Forelimb muscle (tissue), 1 donor: ENCODE measurements around the gene RNF126. TPM values are rescaled to one million over a fixed set of nuclear protein-coding genes. Genes with fewer than 3 reads are reported as not detected.

ENCODE experiments used
- DNase-seq: peaks from one replicate; pipeline ENCODE4 v3.0.0-alpha.2; 2013; ENCODE audit warnings: low read depth
- polyA plus RNA-seq: library from polyadenylated mRNA; unstranded; fragments of 120-200 nt; gene quantifications from one replicate; pipeline ENCODE4 v1.2.1, GENCODE V29; 2013; ENCODE audit not compliant: insufficient read length

RNF126 gene
- polyA plus RNA-seq, 1 donor, result 27.6 TPM

DNA sequence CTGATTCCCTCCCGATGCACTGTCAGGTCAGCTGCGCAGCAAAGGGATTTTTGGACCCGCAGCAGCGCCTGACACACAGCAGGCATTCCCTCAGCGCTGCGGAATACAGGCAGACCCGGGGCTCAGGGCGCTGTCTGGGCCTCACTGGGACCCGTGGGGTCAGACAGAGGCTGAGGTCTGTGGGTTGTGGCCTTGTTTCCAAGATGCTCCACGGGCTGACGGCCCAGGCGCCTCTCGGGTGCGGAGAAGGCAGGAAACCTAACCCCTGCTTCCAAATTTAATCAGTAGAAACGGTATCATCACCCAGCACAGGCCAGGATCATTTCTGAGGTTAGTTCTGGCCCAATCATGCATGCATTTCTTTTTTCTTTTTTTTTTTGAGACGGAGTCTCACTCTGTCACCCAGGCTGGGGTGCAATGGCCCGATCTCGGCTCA lies 686 bp upstream of the RNF126 start:
- no peak for DNase-seq

DNA sequence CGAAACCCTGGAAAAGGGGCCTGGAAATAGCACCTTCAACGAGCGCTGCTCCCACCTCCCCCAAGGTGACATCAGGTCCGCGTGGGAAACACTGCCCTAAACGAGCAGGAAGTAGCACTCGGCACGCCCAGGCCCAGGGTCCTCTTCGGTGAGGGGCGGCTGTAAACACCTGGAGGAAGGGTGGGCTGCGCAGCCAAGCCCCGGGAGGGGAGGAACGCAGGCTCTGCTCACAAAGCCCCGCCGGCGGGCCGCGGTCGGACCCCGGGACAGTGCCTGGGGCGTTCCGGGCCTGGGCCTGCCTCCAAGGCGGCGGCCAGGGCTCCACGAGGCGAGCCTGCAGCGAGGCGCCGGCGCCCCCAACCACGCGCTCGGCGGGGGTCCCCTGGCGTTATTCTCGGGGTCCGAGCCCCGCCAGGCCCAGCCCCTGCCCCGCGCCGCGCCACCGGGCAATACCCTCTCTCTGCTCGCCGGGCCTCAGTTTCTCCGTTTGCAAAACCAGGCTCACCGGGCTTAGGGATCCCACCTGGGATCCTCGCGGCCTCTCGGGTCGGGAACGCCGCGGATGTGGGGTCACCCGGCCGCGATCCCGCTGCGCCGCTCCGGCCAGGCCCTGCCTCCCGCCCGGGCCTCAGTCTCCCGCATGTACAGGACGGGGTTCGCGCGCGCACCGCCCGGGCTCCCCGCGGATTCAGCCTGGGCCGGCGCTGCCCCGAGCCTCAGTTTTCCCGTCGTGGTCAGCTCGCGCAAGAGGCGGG lies 630 bp downstream of the RNF126 start:
- DNase-seq, result no peak

DNA sequence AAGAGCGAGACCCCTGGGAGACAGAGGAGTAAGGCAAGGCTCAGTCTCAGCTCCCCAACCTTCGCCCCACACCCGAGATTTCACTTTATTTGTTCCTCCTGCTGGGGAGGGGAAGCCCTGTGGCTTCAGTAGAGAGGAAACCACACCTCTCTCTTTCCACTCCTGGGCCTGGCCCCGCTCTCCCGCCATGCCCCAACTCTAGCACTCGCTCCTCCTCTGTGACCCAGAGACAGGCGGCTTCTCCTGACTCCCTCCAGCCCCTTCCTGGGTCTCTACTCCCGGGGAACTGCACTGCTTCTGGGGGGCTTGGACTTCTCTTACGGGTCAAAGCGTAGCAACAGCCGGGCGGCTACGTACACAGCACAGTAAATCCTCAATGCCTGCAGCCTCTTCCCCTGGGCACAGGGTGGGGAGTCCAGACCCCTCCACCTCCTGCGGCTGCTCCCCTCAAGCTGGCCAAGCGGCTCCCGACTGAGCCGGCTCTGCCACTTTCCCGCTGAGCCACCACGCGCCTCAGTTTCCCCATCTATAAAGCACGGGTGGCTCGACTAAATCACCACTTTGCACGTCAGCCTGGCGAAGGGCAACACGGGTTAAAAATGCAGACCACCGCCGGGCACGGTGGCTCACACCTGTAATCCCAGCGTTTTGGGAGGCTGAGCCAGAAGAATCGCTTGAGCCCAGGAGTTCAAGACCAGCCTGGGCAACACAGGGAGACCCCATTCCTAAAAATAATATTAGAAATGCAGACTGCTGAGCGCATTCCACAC lies 1.4 kb downstream of the RNF126 start:
- no peak for DNase-seq

DNA sequence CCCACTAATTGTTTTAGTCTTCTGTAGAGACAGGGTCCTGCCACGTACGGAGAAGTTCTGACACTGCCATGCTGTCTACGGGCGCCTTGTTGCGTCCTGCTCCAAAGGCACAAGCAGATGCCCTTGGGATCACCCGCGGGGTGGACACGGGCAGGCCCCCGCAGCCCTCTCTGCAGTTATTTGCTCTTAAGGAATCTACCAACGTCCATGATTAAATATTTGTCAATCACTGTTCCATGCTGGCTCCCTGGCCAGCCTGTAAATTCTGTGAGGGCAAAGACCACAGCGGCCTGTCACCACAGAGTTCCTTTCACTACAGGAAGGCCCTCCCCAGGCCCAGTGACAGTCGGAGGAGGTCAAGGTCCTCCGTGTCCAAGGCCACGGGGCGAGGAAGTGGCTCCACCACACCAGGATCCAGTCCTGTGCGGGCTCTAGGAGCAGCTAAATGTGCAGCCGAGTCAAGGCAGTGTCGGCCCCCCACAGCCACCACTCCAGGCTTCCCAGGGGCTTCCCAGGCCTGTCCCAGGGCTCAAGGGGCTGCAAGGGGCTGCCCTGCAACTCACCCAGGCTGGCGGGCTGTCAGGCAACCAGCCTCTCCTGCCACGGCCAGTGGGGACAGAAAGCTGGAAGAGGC lies 2.1 kb downstream of the RNF126 start:
- DNase-seq, result no peak

DNA sequence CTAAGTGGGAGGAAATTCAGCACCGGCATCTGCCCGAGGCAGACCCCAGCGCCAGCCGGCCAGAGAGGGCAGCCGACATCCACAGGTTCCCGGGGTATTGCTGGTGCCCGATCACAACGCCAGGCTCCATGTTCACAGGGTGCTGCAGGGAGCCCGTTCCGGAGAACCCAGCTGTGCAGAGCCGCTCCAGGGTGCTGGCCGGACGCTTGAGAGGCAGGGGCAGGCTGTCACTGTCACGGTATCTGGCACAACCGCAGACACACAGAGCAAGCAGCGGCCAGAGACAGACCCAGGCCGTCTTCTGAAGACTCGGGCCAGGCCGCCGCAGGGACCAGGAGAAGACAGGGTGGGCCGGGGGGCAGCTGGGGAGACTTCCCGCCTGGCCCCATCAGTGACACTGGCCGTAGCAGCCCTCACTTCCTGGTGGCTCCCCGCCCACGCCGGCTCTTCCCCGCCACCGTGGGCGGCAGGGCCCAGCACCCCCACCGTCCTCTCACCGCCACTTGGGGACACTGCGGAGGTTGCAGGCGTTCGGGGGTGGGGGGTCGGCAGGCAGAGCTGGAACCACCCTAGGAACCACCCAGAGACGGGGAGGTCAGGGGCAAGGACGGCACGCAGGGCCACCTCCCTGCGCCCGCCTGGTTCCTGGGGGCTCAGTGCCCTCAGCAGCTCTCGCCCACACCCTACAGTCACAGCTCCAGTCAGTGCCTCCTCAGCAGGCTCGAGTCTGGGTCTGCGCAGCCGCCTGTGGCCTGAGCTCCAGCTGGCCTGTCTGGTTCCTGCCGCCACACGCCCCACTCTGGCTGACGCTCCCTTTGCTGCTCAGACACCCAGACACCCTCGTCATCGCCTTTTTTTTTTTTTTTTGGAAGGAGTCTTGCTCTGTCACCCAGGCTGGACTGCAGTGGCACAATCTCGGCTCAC lies 3.8 kb downstream of the RNF126 start:
- no peak for DNase-seq

DNA sequence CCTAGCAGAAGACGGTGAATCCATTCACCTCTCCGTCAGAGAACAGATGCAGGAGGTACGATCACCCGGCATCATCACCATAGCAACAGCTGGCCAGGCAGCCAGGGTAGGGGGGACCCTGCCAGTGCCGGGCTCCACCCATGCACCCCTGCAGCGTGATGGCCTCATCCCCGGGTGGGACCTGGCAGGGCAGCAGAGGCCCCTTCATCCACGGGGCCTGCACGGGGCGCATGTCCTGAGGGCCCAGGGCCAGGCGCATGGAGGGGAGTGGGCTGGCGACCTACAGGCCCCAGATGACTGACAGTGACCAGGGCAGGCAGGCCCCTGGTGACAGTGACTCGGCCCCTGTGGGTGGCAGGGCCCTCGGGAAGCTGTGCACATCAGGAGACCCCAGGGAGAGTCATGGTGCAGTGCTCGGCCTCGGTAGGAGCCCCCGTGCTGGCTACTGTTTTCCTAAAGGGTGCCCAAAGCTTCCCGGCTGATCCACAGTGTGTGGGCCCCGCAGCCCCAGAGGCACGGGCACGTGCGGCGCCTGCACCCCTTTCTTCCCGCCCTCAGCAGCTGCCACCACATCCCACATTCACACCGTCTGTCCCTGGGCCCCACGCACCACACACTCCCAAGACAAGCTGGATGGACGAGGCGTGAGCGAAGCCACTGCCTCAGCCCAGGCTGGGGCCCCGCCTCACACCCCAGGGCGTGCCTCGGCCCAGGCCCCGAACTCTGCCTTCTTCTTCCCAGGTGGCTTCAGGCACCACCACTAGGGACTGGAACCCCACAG lies 4.8 kb downstream of the RNF126 start:
- DNase-seq, result no peak

DNA sequence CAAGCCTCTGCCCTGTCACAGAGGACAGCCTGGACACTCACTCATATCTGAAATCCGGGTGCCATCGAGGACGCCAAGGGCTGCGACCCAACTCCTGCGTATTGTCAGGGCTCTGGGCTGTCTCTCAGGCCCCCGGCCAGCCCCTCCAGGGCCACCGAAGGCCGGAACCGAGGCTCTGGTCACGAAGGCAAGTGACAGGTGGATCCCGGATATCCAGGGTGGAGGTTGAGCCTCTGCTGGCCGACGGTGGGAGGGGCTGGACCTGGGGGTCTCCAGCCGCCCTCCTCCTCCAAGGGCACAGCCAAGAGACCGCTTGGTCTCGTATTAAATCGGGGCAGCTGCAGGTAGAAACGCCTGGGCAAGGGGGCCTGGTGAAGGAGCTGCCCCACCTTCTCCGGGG lies 5.4 kb downstream of the RNF126 start:
- DNase-seq, result no peak

DNA sequence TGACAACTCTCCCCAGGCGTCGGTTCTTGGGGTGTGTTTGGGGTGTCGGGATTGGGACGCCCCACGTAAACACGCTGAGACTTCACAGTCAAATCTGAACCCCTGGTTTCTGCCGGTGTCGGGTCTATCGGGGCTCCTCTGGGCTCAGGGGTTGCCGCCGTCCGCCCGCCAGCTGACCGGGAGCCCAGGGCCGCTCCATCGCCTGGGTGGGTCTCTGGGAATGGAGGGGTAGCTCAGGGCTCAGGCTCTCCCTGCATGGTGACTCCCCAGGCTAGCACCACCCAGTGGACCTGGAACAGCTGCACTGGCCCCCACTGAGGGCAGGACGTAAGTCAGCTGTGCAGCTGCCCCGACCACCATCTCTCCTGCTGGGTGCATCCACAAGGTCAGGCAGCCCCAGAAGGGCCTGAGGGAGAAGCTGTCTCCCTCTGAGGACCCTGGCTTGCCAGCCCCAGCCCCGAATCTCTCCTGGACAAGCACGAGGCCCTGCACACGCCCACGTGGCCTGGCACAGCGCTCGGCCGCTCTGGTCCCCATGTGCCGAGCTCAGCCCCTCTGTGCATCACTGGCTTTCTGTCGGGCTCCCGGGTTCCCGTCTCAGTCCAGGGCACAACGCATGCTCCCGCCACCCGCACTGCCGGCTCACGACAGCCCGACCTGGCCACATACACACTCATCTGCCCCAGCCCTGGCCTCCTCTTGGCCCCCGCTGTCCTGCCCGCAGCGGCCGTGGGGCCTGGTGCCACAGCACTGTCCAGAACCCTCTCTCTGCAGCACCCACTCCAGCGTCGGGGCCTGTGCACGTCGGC lies 6.1 kb downstream of the RNF126 start:
- no peak for DNase-seq

DNA sequence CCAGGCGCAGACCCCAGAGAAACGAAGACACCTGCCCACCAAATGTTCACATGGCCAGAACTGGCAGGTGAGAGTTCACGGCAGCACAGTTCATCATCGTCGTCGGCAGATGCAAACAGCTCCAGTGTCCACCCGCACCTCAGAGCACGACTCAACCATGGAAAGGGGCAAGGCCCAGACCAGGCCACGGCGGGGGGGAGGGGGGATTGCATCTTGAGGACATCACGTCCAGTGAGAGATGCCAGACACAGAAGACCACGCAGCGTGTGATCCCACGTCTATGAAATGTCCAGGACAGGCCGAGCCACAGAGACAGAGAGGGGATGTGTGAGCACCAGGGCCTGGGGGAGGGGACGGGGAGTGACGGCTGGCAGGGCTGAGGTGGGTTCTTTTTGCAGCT lies 7.3 kb downstream of the RNF126 start:
- no peak for DNase-seq

DNA sequence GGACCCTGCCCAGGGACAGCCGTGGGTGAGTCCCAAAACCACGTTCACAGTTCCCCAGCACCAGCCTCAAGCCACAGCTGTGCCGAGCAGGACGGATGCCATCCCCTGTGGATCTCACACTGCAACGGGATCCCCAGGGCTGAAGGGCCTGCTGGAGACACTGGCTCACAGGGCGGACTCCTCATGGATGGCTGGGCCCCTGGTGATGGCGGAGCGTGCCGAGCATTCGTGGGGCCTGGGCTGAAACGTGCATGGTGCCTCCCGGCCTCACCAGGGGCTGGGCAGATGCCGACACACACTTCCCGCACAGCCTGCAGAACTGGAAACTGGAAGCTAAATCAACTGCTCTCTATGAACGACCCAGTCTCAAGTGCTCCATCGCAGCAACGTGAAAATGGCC lies 9.6 kb downstream of the RNF126 start:
- DNase-seq, result no peak

DNA sequence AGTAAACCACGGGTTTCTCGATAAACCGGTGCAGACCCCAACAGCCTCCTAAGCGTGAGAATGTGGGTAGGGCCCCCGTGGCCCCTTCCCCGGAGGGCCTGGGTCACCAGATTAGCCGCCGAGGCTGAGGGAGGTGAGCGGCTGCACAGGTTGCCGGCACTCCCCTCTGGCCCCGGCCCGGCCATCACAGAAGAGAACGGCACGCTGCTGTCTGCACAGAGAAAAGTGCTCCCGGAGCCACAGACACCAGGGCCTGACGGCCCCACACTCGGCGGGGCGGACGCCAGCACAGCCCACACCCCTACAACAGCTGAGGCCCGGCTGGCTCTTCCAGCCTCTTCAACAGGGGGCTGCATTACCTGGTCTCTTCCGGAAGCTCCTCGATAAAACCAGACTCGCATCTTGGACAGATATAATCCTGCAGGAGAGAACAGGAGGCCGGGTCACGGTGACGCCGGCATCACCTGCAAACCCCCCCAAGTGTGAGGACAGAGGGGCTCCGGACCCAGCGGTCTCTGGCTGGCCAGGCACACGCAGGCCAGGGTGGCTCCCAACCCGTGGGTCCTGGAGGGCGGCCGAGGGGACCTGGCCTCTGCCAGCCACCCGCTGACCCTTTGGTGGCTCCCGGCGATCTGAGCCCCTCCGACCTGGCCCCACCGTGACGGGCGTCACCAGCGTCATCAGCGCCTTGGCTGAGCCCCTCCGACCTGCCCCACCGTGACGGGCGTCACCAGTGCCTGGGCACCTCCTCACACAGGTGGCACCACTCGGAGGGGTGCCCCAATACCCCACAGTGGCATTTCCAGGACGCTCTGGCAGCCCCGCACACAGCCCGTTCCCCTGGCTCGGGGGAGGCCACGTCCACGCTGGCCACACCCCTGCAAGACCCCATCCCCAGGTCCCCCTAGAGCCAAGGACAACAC lies 10.3 kb downstream of the RNF126 start:
- DNase-seq, result no peak

DNA sequence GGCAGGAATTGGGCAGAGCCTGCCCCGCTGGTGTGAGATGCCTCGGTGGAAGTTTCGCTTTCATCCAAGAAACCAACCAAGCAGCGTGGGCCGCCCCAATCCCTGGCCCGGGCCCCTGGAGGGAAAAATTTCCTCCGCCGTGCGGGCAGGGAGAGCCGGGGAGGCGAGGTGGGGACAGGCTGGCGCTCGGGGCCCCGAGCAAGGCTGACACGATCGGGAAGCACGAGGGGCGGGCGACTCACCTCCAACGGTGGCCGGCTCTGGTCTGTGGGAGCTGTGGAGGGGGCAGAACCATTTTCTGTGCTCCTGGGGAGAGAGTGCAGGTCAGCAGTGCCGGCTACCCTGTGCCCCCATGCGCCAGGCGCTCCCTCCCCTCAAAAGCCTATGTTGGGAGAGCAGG lies 11.0 kb downstream of the RNF126 start:
- DNase-seq, result no peak

DNA sequence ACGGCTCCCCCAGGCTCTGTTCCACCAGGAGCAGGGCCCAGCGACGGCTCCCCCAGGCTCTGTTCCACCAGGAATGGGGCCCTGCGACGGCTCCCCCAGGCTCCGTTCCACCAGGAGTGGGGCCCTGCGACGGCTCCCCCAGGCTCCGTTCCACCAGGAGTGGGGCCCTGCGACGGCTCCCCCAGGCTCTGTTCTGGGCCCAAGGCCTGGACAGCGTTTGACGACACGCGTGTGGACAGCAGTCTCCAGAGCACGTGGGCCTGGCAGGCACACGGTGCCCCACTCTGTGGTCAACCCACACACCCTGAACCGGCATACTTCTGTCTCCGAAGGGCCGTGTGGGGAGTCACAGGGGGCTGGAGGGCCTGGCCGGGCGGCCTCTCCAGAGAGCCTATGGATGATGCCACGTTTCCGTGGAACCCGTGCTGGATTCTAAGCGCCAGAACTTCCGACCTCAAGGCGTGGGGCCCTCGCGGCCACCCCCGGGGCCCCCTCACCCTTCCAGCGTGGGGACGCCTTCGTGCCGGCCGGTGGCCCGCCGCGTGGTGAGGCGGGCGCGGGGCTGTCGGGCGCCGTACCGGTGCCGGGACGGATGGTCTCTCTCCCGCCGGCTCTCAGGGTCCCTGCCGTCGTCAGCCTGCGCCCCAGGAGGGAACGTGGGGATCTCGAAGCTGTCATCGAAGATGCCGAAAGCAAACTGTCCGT lies 11.7 kb downstream of the RNF126 start:
- DNase-seq, result no peak

DNA sequence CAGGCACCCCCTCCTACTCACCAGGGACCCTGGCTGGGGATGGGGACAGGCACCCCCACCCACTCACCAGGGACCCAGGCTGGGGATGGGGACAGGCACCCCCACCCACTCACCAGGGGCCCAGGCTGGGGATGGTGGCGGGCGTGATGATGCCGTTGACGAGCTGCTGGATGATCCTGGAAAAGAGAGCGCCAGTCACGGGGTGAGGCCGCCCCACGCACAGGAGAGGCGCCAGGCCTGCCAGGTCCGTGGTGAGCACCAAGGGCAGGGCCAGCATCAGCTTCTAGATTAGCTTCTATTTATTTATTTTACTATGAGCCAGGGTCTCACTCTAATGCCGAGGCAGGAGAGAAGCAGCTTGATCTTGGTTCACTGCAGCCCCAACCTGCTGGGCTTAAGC lies 12.9 kb downstream of the RNF126 start:
- no peak for DNase-seq

DNA sequence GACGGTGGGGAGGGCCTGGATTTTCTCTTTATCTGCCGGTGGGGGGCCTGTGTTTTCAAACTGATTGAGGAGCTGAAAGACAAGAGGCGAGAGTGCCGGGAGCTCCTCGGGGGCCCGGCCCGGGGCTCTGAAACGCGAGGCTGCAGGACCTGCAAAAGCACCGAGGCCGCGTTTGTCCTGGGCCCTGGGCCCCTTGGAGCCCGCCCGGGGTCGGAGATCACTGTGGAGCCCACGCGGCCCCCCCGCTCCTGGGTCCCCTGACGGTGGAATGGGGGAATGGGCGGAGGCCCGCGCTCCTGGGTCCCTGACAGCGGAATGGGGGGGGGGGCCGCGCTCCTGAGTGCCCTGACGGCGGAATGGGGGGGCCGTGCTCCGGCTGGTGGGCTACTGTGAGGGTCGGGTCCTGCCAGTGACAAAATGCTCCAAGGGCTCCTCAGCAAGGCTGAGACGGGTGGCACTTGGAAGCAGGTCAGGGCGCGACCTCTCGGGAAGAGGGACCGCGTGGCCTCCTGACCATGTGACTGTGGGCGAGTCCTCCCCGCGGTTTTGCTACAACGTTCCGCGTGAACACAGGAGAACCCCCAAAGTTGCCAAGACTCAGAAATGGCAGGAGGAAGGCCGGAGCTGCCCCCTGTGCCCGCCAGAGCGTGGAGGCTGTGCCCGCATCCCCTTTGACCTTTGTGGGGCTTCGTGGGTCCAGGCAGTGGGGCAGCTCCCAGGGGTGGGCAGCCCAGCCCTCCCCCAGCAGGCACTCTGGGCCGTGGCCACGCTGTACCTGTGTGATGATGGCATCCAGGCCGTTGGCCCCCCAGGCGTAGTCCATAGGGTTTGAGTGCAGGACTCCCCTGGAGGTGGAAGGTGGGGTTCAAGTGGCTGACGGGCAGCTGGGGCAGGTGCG lies 13.9 kb downstream of the RNF126 start:
- DNase-seq, result no peak

DNA sequence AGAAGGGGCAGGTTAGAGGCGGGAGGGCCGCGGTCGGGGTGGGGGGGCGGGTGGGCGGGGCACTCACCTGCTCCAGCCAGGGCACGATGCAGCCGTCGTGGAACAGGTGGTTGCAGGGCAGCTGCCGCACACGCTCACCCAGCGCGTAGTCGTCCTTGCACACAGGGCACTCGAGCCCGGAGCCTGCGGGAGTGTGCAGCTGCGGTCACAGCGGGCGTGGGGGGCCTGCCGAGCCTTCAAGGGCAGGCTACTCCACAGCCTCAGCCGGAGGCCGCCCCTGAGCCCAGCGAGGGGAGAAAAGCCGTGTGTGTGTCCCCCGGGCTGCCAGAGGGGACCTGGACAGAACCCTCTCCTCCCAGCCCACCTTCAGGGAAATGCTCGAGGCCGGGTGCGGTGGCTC lies 14.7 kb downstream of the RNF126 start:
- no peak for DNase-seq

DNA sequence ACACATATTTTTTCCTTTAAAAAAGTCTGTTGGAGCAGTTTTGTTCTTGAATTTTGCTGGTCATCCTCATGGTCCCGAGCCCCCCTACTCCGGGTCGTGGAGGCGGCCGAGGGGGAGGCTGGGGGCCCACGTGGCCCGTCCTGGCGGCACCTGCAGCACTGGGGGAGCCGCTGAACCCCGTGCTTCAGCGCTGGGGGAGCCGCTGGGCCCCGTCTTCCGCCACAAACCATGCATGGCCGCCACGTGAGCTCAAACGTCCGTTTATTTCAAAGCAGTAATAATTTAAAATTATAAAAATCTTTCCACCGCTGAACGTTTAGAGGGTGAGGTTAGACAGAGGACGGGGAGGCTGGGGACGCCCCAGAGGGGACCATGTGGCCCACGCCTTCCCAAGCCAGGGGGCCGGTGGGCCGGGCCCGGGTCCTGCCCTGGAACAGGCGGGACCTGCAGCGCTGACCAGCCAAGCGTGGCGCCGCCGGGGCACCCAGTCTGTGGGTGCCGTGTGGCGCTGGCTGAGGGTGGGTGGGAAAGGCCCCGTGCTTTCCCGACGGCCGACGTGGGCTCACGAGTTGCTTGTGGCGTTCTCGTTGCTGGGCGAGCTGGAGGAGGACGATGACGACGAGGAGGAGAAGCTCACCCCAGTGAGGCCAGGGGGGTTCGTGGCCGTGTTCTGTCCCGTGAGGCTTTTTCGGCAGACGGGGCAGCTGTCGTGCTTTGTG lies 15.3 kb downstream of the RNF126 start:
- no peak for DNase-seq
